B cell (primary cell): Measurements from ENCODE around the gene NDUFAB1. TPM values are rescaled to one million over a fixed set of nuclear protein-coding genes. Genes with fewer than 3 reads are reported as not detected.
"Not testable (repeated sequence)": the region's sequence is repeated elsewhere in the genome, so short reads cannot be mapped to it uniquely, and the experiment has no call there.

Experiments
- ATAC-seq: fragments of 200-7000 bp; cut with Tn5 transposase; one replicate; pipeline ENCODE4 v1.10.0; 2021; ENCODE audit warnings: low read depth, mild to moderate bottlenecking, moderate number of reproducible peaks, moderate library complexity
- CTCF ChIA-PET: fragments of 350-600 bp; sonication (Branson Sonifier 250); formaldehyde crosslinking; loops from one replicate; lab custom pipeline; 2021; ENCODE audit warnings: antibody characterized with exemption, inconsistent platforms; lab: Charles Lee
- POLR2A ChIA-PET: fragments of 350-600 bp; sonication (Branson Sonifier 250); formaldehyde crosslinking; loops from one replicate; lab custom pipeline; 2021; ENCODE audit warnings: antibody characterized with exemption; lab: Charles Lee
- DNase-seq: peaks from one replicate; pipeline ENCODE4 v3.0.0; 2013
- H2AFZ ChIP-seq: 2 replicates; pipeline ENCODE4 v1.6.1; 2012; ENCODE audit warnings: mild to moderate bottlenecking, low read depth, low read length; ENCODE audit not compliant: insufficient read depth, poor library complexity, severe bottlenecking
- H3K27ac ChIP-seq, 2 donors: 1 replicate in 1 of 2; 2 replicates in 1 of 2; pipeline ENCODE4 v1.5.1; 2012 to 2013; ENCODE audit warnings: low read length in 2 of 2, mild to moderate bottlenecking in 2 of 2, moderate library complexity in 1 of 2
- H3K27me3 ChIP-seq, 4 experiments: fragments of 200-600 bp in 1 of 4; sonication (generic) in 1 of 4; replicated peaks in 1 of 4; 1 replicate in 2 of 4; 2 replicates in 2 of 4; pipeline versions ENCODE4 v1.6.1 to v1.7.0; 2013 to 2016; ENCODE audit warnings: low read length in 3 of 4, mild to moderate bottlenecking in 2 of 4, mixed read lengths in 1 of 4, moderate library complexity in 1 of 4; ENCODE audit not compliant: insufficient read depth in 4 of 4, control insufficient read depth in 3 of 4; ENCODE audit errors: control extremely low read depth in 1 of 4
- H3K36me3 ChIP-seq, 2 experiments: replicated peaks in 1 of 2; 1 replicate in 1 of 2; 2 replicates in 1 of 2; pipeline versions ENCODE4 v1.6.1 to v1.7.1; 2013; ENCODE audit warnings: low read length in 1 of 2; ENCODE audit not compliant: insufficient read depth in 2 of 2, control insufficient read depth in 1 of 2; ENCODE audit errors: control extremely low read depth in 1 of 2, extremely low read depth in 1 of 2
- H3K4me1 ChIP-seq, 2 donors: fragments of 200-600 bp in 1 of 2; sonication (generic) in 1 of 2; 1 replicate in 1 of 2; 2 replicates in 1 of 2; pipeline versions ENCODE4 v1.5.1 to v1.6.1; 2013 to 2017; ENCODE audit warnings: low read length in 2 of 2; ENCODE audit not compliant: control insufficient read depth in 2 of 2, insufficient read depth in 2 of 2
- H3K4me2 ChIP-seq: replicated peaks from 2 replicates; pipeline ENCODE3; 2012; ENCODE audit warnings: mild to moderate bottlenecking, low read depth, low read length; ENCODE audit not compliant: poor library complexity, severe bottlenecking
- H3K4me3 ChIP-seq, 5 experiments: fragments of 200-600 bp in 1 of 5; sonication (generic) in 1 of 5; 1 replicate in 3 of 5; 2 replicates in 2 of 5; pipeline versions ENCODE4 v1.5.1 to v1.7.0; 2011 to 2016; ENCODE audit warnings: low read length in 4 of 5, mild to moderate bottlenecking in 4 of 5, low read depth in 2 of 5, control low read depth in 1 of 5, moderate library complexity in 1 of 5; ENCODE audit not compliant: insufficient read depth in 1 of 5; ENCODE audit errors: control extremely low read depth in 1 of 5, extremely low read depth in 1 of 5
- H3K79me2 ChIP-seq: fragments of 200-600 bp; sonication (generic); one replicate; pipeline ENCODE4 v1.6.0; 2016; ENCODE audit warnings: low read length; ENCODE audit not compliant: control insufficient read depth, insufficient read depth
- H3K9ac ChIP-seq: fragments of 200-600 bp; sonication (generic); 2 replicates; pipeline ENCODE4 v1.6.1; 2017; ENCODE audit warnings: mild to moderate bottlenecking, low read length, moderate library complexity
- H3K9me3 ChIP-seq, 3 donors: one replicate each; pipeline versions ENCODE4 v1.6.1 to v1.7.1; 2013; ENCODE audit warnings: low read length in 2 of 3; ENCODE audit not compliant: control insufficient read depth in 2 of 3, insufficient read depth in 1 of 3; ENCODE audit errors: control extremely low read depth in 1 of 3
- H4K20me1 ChIP-seq: 2 replicates; pipeline ENCODE4 v1.6.0; 2012; ENCODE audit warnings: mild to moderate bottlenecking, low read length; ENCODE audit not compliant: insufficient read depth, control insufficient read depth, poor library complexity, severe bottlenecking
- H3K27ac Mint-ChIP-seq: one replicate; pipeline ENCODE4 v1.8.0; 2021; ENCODE audit warnings: mixed read lengths
- H3K27me3 Mint-ChIP-seq: one replicate; pipeline ENCODE4 v1.8.0; 2021; ENCODE audit warnings: mixed read lengths
- H3K4me1 Mint-ChIP-seq: one replicate; pipeline ENCODE4 v1.8.0; 2021; ENCODE audit warnings: mixed read lengths
- H3K4me3 Mint-ChIP-seq: one replicate; pipeline ENCODE4 v1.8.0; 2021; ENCODE audit warnings: mixed read lengths
- H3K9me3 Mint-ChIP-seq: one replicate; pipeline ENCODE4 v1.8.0; 2022; ENCODE audit warnings: mixed read lengths; ENCODE audit not compliant: insufficient read depth
- CTCF ChIP-seq: fragments of 200-600 bp; IDR thresholded peaks from one replicate; pipeline ENCODE4 v1.8.0; 2022; ENCODE audit warnings: antibody characterized with exemption, mild to moderate bottlenecking
- EZH2 ChIP-seq: IDR thresholded peaks from 2 replicates; pipeline ENCODE4 v1.6.1; 2012; ENCODE audit warnings: borderline replicate concordance, low read depth, mild to moderate bottlenecking, moderate library complexity, low read length; ENCODE audit not compliant: insufficient read depth, poor library complexity, severe bottlenecking
- WGBS: methylation state at CpG from one replicate; pipeline ENCODE4 v1.1.5; 2013; ENCODE audit warnings: missing lambda C conversion rate; ENCODE audit not compliant: insufficient coverage; 5-methylcytosine and 5-hydroxymethylcytosine counted together
- intact Hi-C: fragments of 100-400 bp; cut with micrococcal nuclease; formaldehyde crosslinking; loops from one replicate; pipeline ENCODE4 v1.10.0; 2022
- polyA plus RNA-seq: library from polyadenylated mRNA; depleted of rRNA; stranded (reverse); fragments of >200 nt; gene quantifications from 2 replicates; pipeline ENCODE4 v1.2.3, GENCODE V29; 2012
- total RNA-seq, 2 donors: library from RNA; stranded (reverse); fragments of 120-200 nt in 1 of 2; gene quantifications; 1 replicate in 1 of 2; 2 replicates in 1 of 2; pipeline versions ENCODE4 v1.2.3 to v1.2.4, GENCODE V29; 2013 to 2022

Gene NDUFAB1
- total and polyA plus RNA-seq, 2 donors (not counting 1 experiment from before 2014, with no cell fraction given): 33.6 to 39.3 TPM

- no CpG with 5 or more reads among the region's 5 CpGs for WGBS
- Histone ChIP-seq H3K4me1 (no peaks in the 10 kb centered on the region), H3K27ac (no peak overlapping the region), H3K9me3 (no peaks in the 10 kb centered on the region), H4K20me1 (no peaks in the 10 kb centered on the region), H2AFZ (no peak overlapping the region), H3K36me3 (peaks cover 7 to 56% of the 10 kb centered on the region in 2 experiments), H3K4me2 (no peak overlapping the region), H3K79me2 (peaks cover 39% of the 10 kb centered on the region), H3K9ac (no peak overlapping the region), H3K4me3 (no peak overlapping the region), H3K27me3 (no peaks in the 10 kb centered on the region)
- Mint-ChIP-seq H3K4me1 (no peaks in the 10 kb centered on the region), H3K27me3 (no peaks in the 10 kb centered on the region), H3K27ac (no peak overlapping the region), H3K9me3 (no peaks in the 10 kb centered on the region), H3K4me3 (no peak overlapping the region)
- DNase-seq: no peak
- no peak for ATAC-seq
- intact Hi-C loops: no loop called here
- POLR2A ChIA-PET: no interaction called here
- CTCF ChIA-PET: interaction anchor here (1.2 kb wide), 1 partner anchor 115 kb away, joined by 5 read pairs; no protein-coding TSS in a partner anchor
- TF ChIP-seq CTCF (no peak), EZH2 (no peak)
Observed at GRCh38 chr16:23549938-23550337, 46.2 kb downstream of the NDUFAB1 start.

DNA sequence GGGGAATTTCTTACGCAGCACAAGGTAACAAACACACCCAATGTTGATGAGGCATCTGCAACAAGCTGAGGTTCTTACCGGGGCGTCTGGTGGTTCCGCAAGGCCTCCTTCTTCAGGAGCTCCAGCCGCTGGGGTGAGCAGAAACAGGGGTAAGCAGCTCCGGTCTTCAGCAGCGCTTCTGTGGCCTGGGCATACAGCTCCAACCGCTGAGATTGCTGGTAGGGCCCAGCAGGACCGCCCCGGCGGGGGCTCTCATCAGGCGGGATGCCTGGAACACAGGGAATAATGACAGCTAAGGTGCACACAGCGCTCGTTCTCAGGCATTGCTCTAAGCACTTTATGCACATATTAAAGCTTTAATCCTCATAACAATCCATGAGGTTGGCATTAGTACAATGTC lies 51.7 kb downstream of the NDUFAB1 start:
- ChIA-PET POLR2A (no interaction called here), CTCF (interaction anchor here (1.9 kb wide), 1 partner anchor 11 kb away, joined by 4 read pairs; no protein-coding TSS in a partner anchor)
- H3K79me2 ChIP-seq: peaks cover 40% of the 10 kb centered on the region
- H3K4me3 ChIP-seq: no peak overlapping the region
- no peaks in the 10 kb centered on the region for H3K27me3 Mint-ChIP-seq
- no peak for DNase-seq
- no peak overlapping the region for H3K9ac ChIP-seq
- TF ChIP-seq EZH2 (no peak), CTCF (no peak)
- intact Hi-C loops: no loop called here
- no peak overlapping the region for H3K4me2 ChIP-seq
- H3K4me3 Mint-ChIP-seq: no peak overlapping the region
- H3K4me1 ChIP-seq: no peaks in the 10 kb centered on the region
- no peaks in the 10 kb centered on the region for H4K20me1 ChIP-seq
- WGBS: 98% methylated on average over 12 of the region's 14 CpGs
- no peak overlapping the region for H3K27ac Mint-ChIP-seq
- H3K9me3 ChIP-seq: no peaks in the 10 kb centered on the region
- no peaks in the 10 kb centered on the region for H3K27me3 ChIP-seq
- no peak overlapping the region for H3K27ac ChIP-seq
- ATAC-seq: no peak
- peaks cover 13 to 52% of the 10 kb centered on the region in 2 experiments for H3K36me3 ChIP-seq
- no peaks in the 10 kb centered on the region for H3K9me3 Mint-ChIP-seq
- no peaks in the 10 kb centered on the region for H3K4me1 Mint-ChIP-seq
- no peak overlapping the region for H2AFZ ChIP-seq

- H3K4me3 Mint-ChIP-seq, ATAC-seq, H3K27ac ChIP-seq, H3K4me3 ChIP-seq, H3K9me3 Mint-ChIP-seq, H2AFZ ChIP-seq, H3K4me2 ChIP-seq, H3K9me3 ChIP-seq, intact Hi-C loops, H3K4me1 Mint-ChIP-seq, H3K9ac ChIP-seq, H3K4me1 ChIP-seq, H3K27me3 ChIP-seq, H4K20me1 ChIP-seq, H3K27ac Mint-ChIP-seq, POLR2A ChIA-PET, H3K27me3 Mint-ChIP-seq, DNase-seq: not testable (repeated sequence)
- Histone ChIP-seq H3K79me2 (peaks cover 27% of the 10 kb centered on the region), H3K36me3 (peaks cover 11 to 39% of the 10 kb centered on the region in 2 experiments)
- 91% methylated on average over 2 of the region's 3 CpGs for WGBS
- CTCF ChIA-PET: interaction anchor here (0.6 to 1.1 kb wide), 2 partner anchors 35 to 105 kb away, joined by 3 to 4 read pairs; no protein-coding TSS in a partner anchor
Observed at GRCh38 chr16:23540817-23541178, 55.3 kb downstream of the NDUFAB1 start.
